SK-N-MC (cell line): ENCODE data around the gene RNF8.

Experiments used
- EZH2 ChIP-seq: fragments of 200-600 bp; sonication (generic); IDR thresholded peaks from one replicate; pipeline ENCODE4 v1.6.1; 2017; ENCODE audit warnings: antibody characterized with exemption
- FOXP2 ChIP-seq: optimal IDR thresholded peaks from 2 replicates; pipeline ENCODE3; 2011; ENCODE audit warnings: mild to moderate bottlenecking, moderate library complexity; ENCODE audit not compliant: insufficient read depth; ENCODE audit errors: extremely low read length, control extremely low read depth
- POLR2AphosphoS5 ChIP-seq: IDR thresholded peaks from 2 replicates; pipeline ENCODE4 v1.6.1; 2012; ENCODE audit warnings: mild to moderate bottlenecking, low read depth, low read length, borderline replicate concordance

GRCh38 chr6:37315157-37315515 lies 38.6 kb upstream of the RNF8 start:
- no peak for TF ChIP-seq FOXP2
- no peak for TF ChIP-seq EZH2
- no peak for TF ChIP-seq POLR2AphosphoS5
